ENCODE data around the gene KCNG4.
"Not testable (repeated sequence)": the region's sequence is repeated elsewhere in the genome, so short reads cannot be mapped to it uniquely, and the experiment has no call there.

The KCNG4 gene

GRCh38 chr16:84205976-84206691 lies 33.7 kb downstream of the KCNG4 start:
- no peak for DNase-seq (ENCODE audit: low spot score)

GRCh38 chr16:84205123-84205522 lies 34.7 kb downstream of the KCNG4 start:
- DNase-seq (ENCODE audit: low spot score) = not testable (repeated sequence)

- DNase-seq (ENCODE audit: low spot score) = not testable (repeated sequence)
Measured at GRCh38 chr16:84204551-84204950, 35.3 kb downstream of the KCNG4 start.

GRCh38 chr16:84199861-84200260 lies 40.0 kb downstream of the KCNG4 start:
- no peak for DNase-seq (ENCODE audit: low spot score)

GRCh38 chr16:84199097-84199496 lies 40.7 kb downstream of the KCNG4 start:
- no peak for DNase-seq (ENCODE audit: low spot score)

- no peak for DNase-seq (ENCODE audit: low spot score)
Measured at GRCh38 chr16:84198401-84198800, 41.4 kb downstream of the KCNG4 start.

- no peak for DNase-seq (ENCODE audit: low spot score)
Measured at GRCh38 chr16:84197466-84198128, 42.2 kb downstream of the KCNG4 start.

GRCh38 chr16:84196727-84197394 lies 43.0 kb downstream of the KCNG4 start:
- no peak for DNase-seq (ENCODE audit: low spot score)

GRCh38 chr16:84196101-84196500 lies 43.7 kb downstream of the KCNG4 start:
- DNase-seq (ENCODE audit: low spot score) = no peak

- no peak for DNase-seq (ENCODE audit: low spot score)
Measured at GRCh38 chr16:84195201-84196093, 44.4 kb downstream of the KCNG4 start.

- no peak for DNase-seq (ENCODE audit: low spot score)
Measured at GRCh38 chr16:84194470-84195200, 45.2 kb downstream of the KCNG4 start.

GRCh38 chr16:84194018-84194417 lies 45.8 kb downstream of the KCNG4 start:
- DNase-seq (ENCODE audit: low spot score) = no peak

- DNase-seq (ENCODE audit: low spot score) = no peak
Measured at GRCh38 chr16:84193480-84193879, 46.3 kb downstream of the KCNG4 start.

- DNase-seq (ENCODE audit: low spot score) = no peak
Measured at GRCh38 chr16:84191466-84191865, 48.3 kb downstream of the KCNG4 start.

- DNase-seq (ENCODE audit: low spot score) = no peak
Measured at GRCh38 chr16:84190731-84191388, 49.0 kb downstream of the KCNG4 start, which contains the start of gene ADAD2. TSS of gene ADAD2 (plus strand) at chr16:84191157. CDS start at chr16:84191231, 74 bp downstream.

- peak; percentile 92 for DNase-seq (ENCODE audit: low spot score)
Measured at GRCh38 chr16:84186685-84187437, 53.0 kb downstream of the KCNG4 start, which contains the start of gene TAF1C. TSS of gene TAF1C (minus strand) at chr16:84187057. CDS start at chr16:84184988, 2,069 bp downstream.

- DNase-seq (ENCODE audit: low spot score) = no peak
Measured at GRCh38 chr16:84184775-84185174, 55.0 kb downstream of the KCNG4 start.

GRCh38 chr16:84183911-84184591 lies 55.8 kb downstream of the KCNG4 start:
- no peak for DNase-seq (ENCODE audit: low spot score)

GRCh38 chr16:84183572-84183875 lies 56.3 kb downstream of the KCNG4 start:
- no peak for DNase-seq (ENCODE audit: low spot score)
